D721Med (cell line): Measurements from ENCODE around the gene HIGD2B.
"Not testable (repeated sequence)": the region's sequence is repeated elsewhere in the genome, so short reads cannot be mapped to it uniquely, and the experiment has no call there.

Experiments used
- DNase-seq: peaks from one replicate; pipeline ENCODE4 v3.0.0; 2011; ENCODE audit warnings: low spot score; ENCODE audit not compliant: insufficient read length
- FAIRE-seq: peaks from 2 replicates; lab custom pipeline; 2011; peaks lifted over from hg19 to GRCh38; lab: Jason Lieb, UNC
- CTCF ChIP-seq: IDR thresholded peaks from 2 replicates; pipeline ENCODE4 v1.5.1; 2012; ENCODE audit warnings: mild to moderate bottlenecking, control low read depth; ENCODE audit not compliant: insufficient read depth; ENCODE audit errors: missing control alignments

HIGD2B gene

GRCh38 chr15:72671525-72671924 lies 14.5 kb downstream of the HIGD2B start:
- no peak for TF ChIP-seq CTCF
- FAIRE-seq (no peak), DNase-seq (no peak)

GRCh38 chr15:72670656-72671352 lies 15.2 kb downstream of the HIGD2B start:
- not testable (repeated sequence) for DNase-seq, FAIRE-seq
- TF ChIP-seq CTCF: peak; percentile 50

DNA sequence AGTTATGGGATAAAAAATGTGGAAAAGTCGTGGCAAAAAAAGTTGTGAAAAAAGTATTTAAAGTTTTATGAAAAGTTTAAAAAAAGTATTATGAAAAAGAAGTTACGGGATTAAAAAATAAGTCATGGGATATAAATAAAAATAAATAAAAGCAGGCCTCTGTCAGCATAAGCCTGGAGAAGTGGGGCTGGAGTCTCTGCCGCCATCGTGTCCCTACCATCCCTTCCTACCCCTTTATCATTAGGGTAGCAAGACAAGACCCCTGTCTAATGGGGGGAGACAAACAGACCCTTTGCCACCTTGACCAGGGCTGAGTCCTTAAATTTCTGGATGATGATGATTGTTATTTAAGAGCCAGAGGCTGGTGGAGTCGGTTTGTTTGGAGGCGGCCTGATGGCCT lies 16.2 kb downstream of the HIGD2B start:
- not testable (repeated sequence) for FAIRE-seq, DNase-seq

DNA sequence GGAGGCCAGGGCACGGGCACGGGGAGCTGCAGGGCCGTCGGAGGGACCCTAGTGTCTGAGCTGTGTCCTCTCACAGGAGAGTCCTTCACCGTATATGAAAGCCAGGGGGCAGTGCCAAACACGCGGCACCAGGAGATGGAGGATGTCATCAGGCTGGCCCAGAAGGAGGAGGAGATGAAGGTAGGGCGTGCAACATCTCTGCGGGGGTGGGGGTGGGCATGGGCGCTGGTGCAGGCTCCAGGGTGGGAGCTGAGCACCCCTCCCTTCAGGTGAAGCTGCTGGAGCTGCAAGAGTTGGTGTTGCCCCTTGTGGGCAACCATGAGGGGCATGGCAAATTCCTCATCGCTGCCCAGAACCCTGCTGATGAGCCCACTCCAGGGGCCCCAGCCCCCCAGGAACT lies 20.3 kb downstream of the HIGD2B start:
- not testable (repeated sequence) for FAIRE-seq, DNase-seq

GRCh38 chr15:72663931-72664330 lies 22.1 kb downstream of the HIGD2B start:
- not testable (repeated sequence) for DNase-seq, FAIRE-seq

GRCh38 chr15:72661081-72661480 lies 24.9 kb downstream of the HIGD2B start:
- not testable (repeated sequence) for DNase-seq, FAIRE-seq

DNA sequence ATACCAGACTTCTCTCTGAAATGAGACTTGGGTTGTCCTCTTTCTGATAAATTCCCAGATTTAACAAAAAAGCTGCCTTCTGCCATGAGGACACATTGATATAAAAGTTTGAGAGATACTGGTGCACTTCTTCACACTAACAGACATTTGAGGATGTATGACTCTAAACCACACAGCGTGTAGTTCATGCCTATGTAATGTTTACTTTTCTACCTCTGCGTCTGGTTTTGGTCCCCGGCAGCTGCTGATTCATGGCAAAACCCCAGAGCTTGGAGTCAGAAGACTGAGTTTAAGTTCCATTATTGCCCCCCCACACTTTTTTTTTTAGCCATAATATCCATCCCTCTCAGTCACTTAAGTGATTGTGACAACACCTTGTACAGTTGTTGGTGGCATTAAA lies 30.0 kb downstream of the HIGD2B start:
- not testable (repeated sequence) for DNase-seq, FAIRE-seq

DNA sequence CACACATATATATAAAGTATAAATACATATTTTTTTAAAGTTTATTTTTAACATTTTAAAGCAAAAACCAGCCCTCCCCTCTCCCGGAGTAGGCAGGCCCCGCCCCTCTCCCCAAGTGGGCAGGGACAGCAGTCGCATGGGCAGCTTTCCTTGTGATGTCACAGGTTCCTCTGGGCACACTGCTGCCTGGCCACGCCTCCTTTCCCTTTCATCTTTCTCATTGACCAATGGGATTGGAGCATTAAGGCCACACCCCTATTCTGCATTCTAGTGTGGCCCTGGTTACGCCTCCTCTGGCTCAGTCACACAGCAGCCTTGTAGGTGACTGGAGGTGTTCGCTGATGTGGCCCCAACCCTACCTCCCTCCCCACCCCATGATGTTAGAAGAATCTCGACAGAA lies 31.6 kb downstream of the HIGD2B start, which contains the start of gene GOLGA6B:
TSS of gene GOLGA6B (plus strand) at position 301 of the 400 bp plus-strand sequence. CDS start at position 342, 41 bp downstream.
- not testable (repeated sequence) for FAIRE-seq, DNase-seq

DNA sequence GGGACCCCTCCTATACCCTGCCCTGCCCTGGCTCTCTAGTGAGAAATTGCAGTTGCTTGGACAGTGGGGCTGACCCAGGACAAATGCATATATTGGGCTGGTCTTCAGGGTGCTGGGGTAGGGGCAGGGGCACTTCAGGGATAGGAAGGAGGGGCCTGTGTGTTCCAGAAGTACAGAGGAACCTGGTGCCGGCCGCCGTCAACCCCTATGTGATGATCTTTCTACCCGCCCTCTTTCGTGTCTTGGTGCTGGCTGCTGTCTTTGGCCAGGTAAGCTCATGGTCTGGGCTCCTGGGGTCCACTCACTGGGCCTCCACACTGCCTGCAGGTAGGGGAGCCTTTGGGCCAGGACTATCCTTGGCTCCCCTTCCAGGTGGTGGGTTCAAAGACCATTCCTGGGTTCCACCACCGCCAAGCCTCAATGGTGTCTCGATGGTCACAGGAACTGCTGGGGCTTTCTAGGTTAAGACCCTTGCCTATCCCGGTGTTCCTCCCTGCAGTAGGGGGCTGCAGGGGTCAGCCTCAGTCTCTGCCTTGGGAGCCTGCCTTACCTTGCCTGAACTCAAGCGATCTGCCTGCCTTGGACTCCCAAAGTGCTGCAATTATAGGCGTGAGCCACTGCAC lies 37.2 kb downstream of the HIGD2B start:
- not testable (repeated sequence) for FAIRE-seq, DNase-seq

GRCh38 chr15:72642271-72642670 lies 43.7 kb downstream of the HIGD2B start:
- FAIRE-seq, DNase-seq: not testable (repeated sequence)

- DNase-seq, FAIRE-seq: not testable (repeated sequence)
Measured at GRCh38 chr15:72639759-72640483, 46.1 kb downstream of the HIGD2B start.

GRCh38 chr15:72636519-72637282 lies 49.3 kb downstream of the HIGD2B start:
- not testable (repeated sequence) for FAIRE-seq, DNase-seq

- FAIRE-seq, DNase-seq: not testable (repeated sequence)
Measured at GRCh38 chr15:72629068-72629570, 56.9 kb downstream of the HIGD2B start.

GRCh38 chr15:72628249-72629067 lies 57.5 kb downstream of the HIGD2B start:
- DNase-seq, FAIRE-seq: not testable (repeated sequence)

GRCh38 chr15:72626153-72626552 lies 59.8 kb downstream of the HIGD2B start:
- FAIRE-seq, DNase-seq: not testable (repeated sequence)
